ENCODE results near the gene MFNG. TPM values are rescaled to one million over a fixed set of nuclear protein-coding genes. Genes with fewer than 3 reads are reported as not detected.
"Not testable (repeated sequence)": the region's sequence is repeated elsewhere in the genome, so short reads cannot be mapped to it uniquely, and the experiment has no call there.

MFNG gene
- 10 to 100 TPM in 2 of 3 donors, 1 to 10 TPM in 1; 5.1 to 20.5 (median 19.0) TPM for polyA plus RNA-seq

GRCh38 chr22:37486224-37486845 is at the start of gene MFNG:
Gene MFNG, minus strand, starts transcription at chr22:37486384. Its CDS starts 207 bp downstream, at chr22:37486177.
- H3K27ac ChIP-seq (ENCODE audit: low read depth, low read length), result no peak within 1 kb of the TSS
- 3 to 5% (median 4%) methylated on average over 24 of the region's 24 CpGs for WGBS, 3 donors

GRCh38 chr22:37535159-37535558 is 49.0 kb upstream of the MFNG start:
- no peak overlapping the region for H3K27ac ChIP-seq (ENCODE audit: low read depth, low read length)

GRCh38 chr22:37534445-37534844 is 48.3 kb upstream of the MFNG start:
- no peak overlapping the region for H3K27ac ChIP-seq (ENCODE audit: low read depth, low read length)
- WGBS, 3 donors, result 87 to 92% (median 89%) methylated on average over 3 of the region's 3 CpGs

More at GRCh38 chr22:37535159-37535558, 49.0 kb upstream of the MFNG start:
- 72 to 94% (median 91%) methylated on average over 6 of the region's 6 CpGs for WGBS, 3 donors

GRCh38 chr22:37533995-37534394 is 47.8 kb upstream of the MFNG start:
- 37 to 48% (median 46%) methylated on average over 9 of the region's 9 CpGs for WGBS, 3 donors
- H3K27ac ChIP-seq (ENCODE audit: low read depth, low read length), result no peak overlapping the region

- WGBS, 3 donors, result 45 to 58% (median 55%) methylated on average over 2 of the region's 2 CpGs
- no peak overlapping the region for H3K27ac ChIP-seq (ENCODE audit: low read depth, low read length)
Observed at GRCh38 chr22:37529652-37530345, 43.6 kb upstream of the MFNG start.

GRCh38 chr22:37527952-37528351 is 41.8 kb upstream of the MFNG start:
- WGBS, 3 donors, result 85 to 97% (median 95%) methylated on average over 9 of the region's 9 CpGs
- H3K27ac ChIP-seq (ENCODE audit: low read depth, low read length), result not testable (repeated sequence)

- H3K27ac ChIP-seq (ENCODE audit: low read depth, low read length), result not testable (repeated sequence)
- WGBS, 3 donors, result 89 to 94% (median 91%) methylated on average over 9 of the region's 9 CpGs
Observed at GRCh38 chr22:37527081-37527752, 41.0 kb upstream of the MFNG start.

- 81 to 84% (median 83%) methylated on average over 12 of the region's 12 CpGs for WGBS, 3 donors
- no peak overlapping the region for H3K27ac ChIP-seq (ENCODE audit: low read depth, low read length)
Observed at GRCh38 chr22:37526376-37526775, 40.2 kb upstream of the MFNG start.

- no peak overlapping the region for H3K27ac ChIP-seq (ENCODE audit: low read depth, low read length)
- 66 to 72% (median 71%) methylated on average over 7 of the region's 7 CpGs for WGBS, 3 donors
Observed at GRCh38 chr22:37525746-37526350, 39.7 kb upstream of the MFNG start.

- 49 to 83% (median 55%) methylated on average over 10 of the region's 10 CpGs for WGBS, 3 donors
- H3K27ac ChIP-seq (ENCODE audit: low read depth, low read length), result no peak overlapping the region
Observed at GRCh38 chr22:37525073-37525745, 39.0 kb upstream of the MFNG start.

GRCh38 chr22:37522482-37522881 is 36.3 kb upstream of the MFNG start:
- 90 to 94% (median 94%) methylated on average over 6 of the region's 6 CpGs for WGBS, 3 donors
- H3K27ac ChIP-seq (ENCODE audit: low read depth, low read length), result no peak overlapping the region

- 59 to 65% (median 63%) methylated on average over 14 of the region's 14 CpGs for WGBS, 3 donors
- no peak overlapping the region for H3K27ac ChIP-seq (ENCODE audit: low read depth, low read length)
Observed at GRCh38 chr22:37521236-37521739, 35.1 kb upstream of the MFNG start.

GRCh38 chr22:37520776-37521191 is 34.6 kb upstream of the MFNG start:
- no peak overlapping the region for H3K27ac ChIP-seq (ENCODE audit: low read depth, low read length)
- WGBS, 3 donors, result 35 to 42% (median 41%) methylated on average over 10 of the region's 10 CpGs

GRCh38 chr22:37519268-37520195 is 33.3 kb upstream of the MFNG start, which contains the start of gene CARD10:
Gene CARD10, minus strand, starts transcription at chr22:37519415. Its CDS starts 215 bp downstream, at chr22:37519200.
- no peak within 1 kb of the TSS for H3K27ac ChIP-seq (ENCODE audit: low read depth, low read length)
- WGBS, 3 donors, result 5 to 9% (median 7%) methylated on average over 36 to 99 of the region's 99 CpGs

- WGBS, 3 donors, result 9 to 19% (median 16%) methylated on average over 55 to 63 of the region's 63 CpGs
Observed at GRCh38 chr22:37518509-37519267, 32.5 kb upstream of the MFNG start.

GRCh38 chr22:37517826-37518450 is 31.8 kb upstream of the MFNG start:
- 79 to 86% (median 85%) methylated on average over 15 of the region's 15 CpGs for WGBS, 3 donors

More at GRCh38 chr22:37518509-37519267, 32.5 kb upstream of the MFNG start:
- H3K27ac ChIP-seq (ENCODE audit: low read depth, low read length), result no peak overlapping the region

More at GRCh38 chr22:37517826-37518450, 31.8 kb upstream of the MFNG start:
- H3K27ac ChIP-seq (ENCODE audit: low read depth, low read length), result no peak overlapping the region
